Activated T-helper 1 cell treated with anti-CD3 and anti-CD28 coated beads, Interleukin-12 subunit alpha, Interleukin-12 subunit beta, Interleukin-2, Interleukin-4 antibody, amounts not matched to agents 30 ng/mL and 10 ng/mL and 1 ng/mL, durations not matched to agents 14 hours and 24 hours and 36 hours (primary cell): ENCODE results near the gene UNC13B. TPM values are rescaled to one million over a fixed set of nuclear protein-coding genes. Genes with fewer than 3 reads are reported as not detected.
"Not testable (repeated sequence)": the region's sequence is repeated elsewhere in the genome, so short reads cannot be mapped to it uniquely, and the experiment has no call there.

ENCODE experiments used
- DNase-seq: peaks from one replicate; pipeline ENCODE4 v3.0.0; 2021; ENCODE audit warnings: low spot score
- H3K27ac Mint-ChIP-seq: one replicate; pipeline ENCODE4 v1.8.0; 2021; ENCODE audit warnings: mild to moderate bottlenecking, mixed read lengths
- H3K27me3 Mint-ChIP-seq: one replicate; pipeline ENCODE4 v1.8.0; 2022; ENCODE audit warnings: mild to moderate bottlenecking, moderate library complexity, mixed read lengths; ENCODE audit not compliant: insufficient read depth
- H3K36me3 Mint-ChIP-seq: one replicate; pipeline ENCODE4 v1.8.0; 2021; ENCODE audit warnings: low read depth, mixed read lengths
- H3K4me1 Mint-ChIP-seq: one replicate; pipeline ENCODE4 v1.8.0; 2021; ENCODE audit warnings: low read depth, mixed read lengths
- H3K4me3 Mint-ChIP-seq: one replicate; pipeline ENCODE4 v1.8.0; 2021; ENCODE audit warnings: mild to moderate bottlenecking, moderate library complexity, mixed read lengths
- H3K9me3 Mint-ChIP-seq: one replicate; pipeline ENCODE4 v1.8.0; 2021; ENCODE audit warnings: mixed read lengths
- intact Hi-C: fragments of 100-400 bp; cut with micrococcal nuclease; formaldehyde crosslinking; loops from one replicate; pipeline ENCODE4 v1.15.1; 2024
- total RNA-seq: library from RNA; stranded (reverse); gene quantifications from 2 replicates; pipeline ENCODE4 v1.2.3, GENCODE V29; 2022

UNC13B gene
- total RNA-seq, 1 donor from 2014 or later, result 0.41 TPM

DNA sequence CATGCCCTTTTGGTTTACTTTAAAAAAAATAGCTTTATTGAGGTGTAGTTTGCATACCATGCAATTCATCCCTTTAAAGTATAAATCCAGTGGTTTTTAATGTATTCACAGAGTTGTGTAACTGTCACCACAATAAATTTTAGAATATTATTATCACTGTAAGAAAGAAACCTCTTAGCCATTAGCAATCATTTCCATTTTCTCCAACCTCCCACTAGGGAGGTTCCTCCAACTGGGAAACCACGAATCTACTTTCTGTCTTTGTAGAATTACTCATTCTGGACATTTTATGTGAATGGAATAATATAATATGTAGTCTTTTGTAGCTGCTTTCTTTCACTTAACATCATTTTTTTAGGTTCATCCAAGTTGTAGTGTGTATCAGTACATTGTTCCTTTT lies 43.5 kb downstream of the UNC13B start:
- H3K27me3 Mint-ChIP-seq, result no peaks in the 10 kb centered on the region
- intact Hi-C loops, result no loop called here
- H3K27ac Mint-ChIP-seq, result no peak overlapping the region
- no peak for DNase-seq
- no peak overlapping the region for H3K4me3 Mint-ChIP-seq
- H3K4me1 Mint-ChIP-seq, result no peaks in the 10 kb centered on the region
- peaks cover 24% of the 10 kb centered on the region for H3K9me3 Mint-ChIP-seq
- H3K36me3 Mint-ChIP-seq, result no peaks in the 10 kb centered on the region

DNA sequence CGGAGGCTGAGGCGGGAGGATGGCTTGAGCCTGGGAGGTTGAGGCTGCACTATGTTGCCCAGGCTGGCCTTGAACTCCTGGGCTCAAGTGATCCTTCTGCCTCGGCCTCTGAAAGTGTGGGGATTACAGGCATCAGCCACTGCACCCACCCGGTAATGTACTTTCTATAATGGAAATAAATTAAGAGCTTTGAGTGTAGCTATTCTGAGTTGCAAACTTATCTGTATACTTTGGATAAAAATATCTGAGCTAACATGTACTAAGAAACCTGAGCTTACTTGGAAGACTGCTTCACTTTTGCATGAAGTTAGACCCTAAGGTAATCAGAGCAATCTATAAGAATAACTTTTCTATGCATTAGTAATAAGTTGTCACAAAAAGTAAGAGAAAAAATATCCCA lies 50.0 kb downstream of the UNC13B start:
- Mint-ChIP-seq H3K4me3 (no peak overlapping the region), H3K9me3 (no peaks in the 10 kb centered on the region), H3K27me3 (no peaks in the 10 kb centered on the region), H3K27ac (no peak overlapping the region), H3K36me3 (no peaks in the 10 kb centered on the region), H3K4me1 (no peaks in the 10 kb centered on the region)
- intact Hi-C loops, result no loop called here
- no peak for DNase-seq

DNA sequence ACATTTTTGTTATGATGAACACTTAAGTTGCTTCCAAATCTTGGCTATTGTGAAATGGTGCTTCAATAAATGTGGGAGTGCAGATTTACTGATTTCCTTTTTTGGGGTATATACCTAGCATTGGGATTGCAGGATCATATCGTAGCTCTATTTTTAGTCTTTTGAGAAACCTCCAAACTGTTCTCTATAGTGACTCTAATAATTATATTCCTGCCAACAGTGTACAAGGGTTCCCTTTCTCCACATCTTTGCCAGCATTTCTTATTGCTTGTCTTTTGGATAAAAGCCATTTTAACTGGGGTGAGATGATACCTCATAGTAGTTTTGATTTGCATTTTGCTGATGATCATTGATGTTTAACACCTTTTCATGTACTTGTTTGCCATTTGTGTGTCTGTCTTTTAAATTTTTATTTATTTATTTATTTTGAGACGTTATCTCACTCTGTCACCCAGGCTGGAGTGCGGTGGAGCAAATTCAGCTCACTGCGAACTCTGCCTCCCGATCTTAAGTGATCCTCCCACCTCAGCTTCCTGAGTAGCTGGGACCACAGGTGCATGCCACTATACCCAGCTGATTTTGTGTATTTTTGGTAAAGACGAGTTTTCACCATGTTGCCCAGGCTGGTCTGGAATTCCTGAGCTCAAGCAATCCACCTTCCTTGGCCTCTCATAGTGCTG lies 59.0 kb downstream of the UNC13B start:
- no peaks in the 10 kb centered on the region for H3K4me1 Mint-ChIP-seq
- no peak overlapping the region for H3K27ac Mint-ChIP-seq
- DNase-seq, result no peak
- intact Hi-C loops, result no loop called here
- no peaks in the 10 kb centered on the region for H3K36me3 Mint-ChIP-seq
- no peaks in the 10 kb centered on the region for H3K27me3 Mint-ChIP-seq
- peaks cover 5% of the 10 kb centered on the region for H3K9me3 Mint-ChIP-seq
- H3K4me3 Mint-ChIP-seq, result no peak overlapping the region

DNA sequence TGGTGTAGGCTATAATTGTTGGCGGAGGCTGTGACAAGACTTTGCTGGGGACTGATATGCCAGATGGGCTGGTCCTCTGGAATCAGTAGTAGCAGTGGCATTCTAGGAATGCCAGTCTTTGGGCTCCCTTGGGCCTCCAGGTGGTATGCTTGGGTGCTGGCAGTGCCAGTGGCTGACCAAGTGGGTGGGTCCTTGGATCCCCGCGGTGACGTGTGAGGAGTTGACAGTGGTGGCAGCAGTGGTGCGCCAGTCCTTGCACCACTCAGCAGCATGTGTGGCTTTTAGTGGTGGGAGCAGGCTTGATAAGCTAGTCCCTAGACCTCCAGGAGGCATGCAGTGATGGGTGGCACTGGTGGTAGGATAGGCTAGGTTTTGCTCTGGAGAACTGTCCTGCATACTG lies 63.9 kb downstream of the UNC13B start:
- no peak for DNase-seq
- Mint-ChIP-seq H3K36me3 (no peaks in the 10 kb centered on the region), H3K4me3 (no peak overlapping the region), H3K27ac (no peak overlapping the region), H3K27me3 (no peaks in the 10 kb centered on the region), H3K4me1 (no peaks in the 10 kb centered on the region), H3K9me3 (peaks cover 5% of the 10 kb centered on the region)
- intact Hi-C loops, result no loop called here

DNA sequence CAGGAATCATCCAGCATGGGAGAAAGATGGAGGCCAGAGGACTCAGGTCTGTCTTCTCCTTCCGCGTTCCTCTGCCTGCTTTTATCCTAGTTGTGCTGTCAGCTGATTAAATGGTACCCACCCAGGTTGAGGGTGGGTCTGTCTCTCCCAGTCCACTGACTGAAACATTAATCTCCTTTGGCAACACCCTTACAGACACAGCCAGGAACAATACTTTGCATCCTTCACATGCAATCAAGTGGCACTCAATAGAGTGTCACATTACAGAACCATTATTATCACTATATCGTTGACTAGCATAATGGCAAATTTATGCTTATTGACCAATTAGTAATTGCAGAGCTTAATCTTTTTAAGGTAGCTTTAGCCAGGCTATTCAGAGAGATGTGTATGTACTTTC lies 64.8 kb downstream of the UNC13B start:
- H3K4me1 Mint-ChIP-seq, result no peaks in the 10 kb centered on the region
- H3K27me3 Mint-ChIP-seq, result no peaks in the 10 kb centered on the region
- H3K4me3 Mint-ChIP-seq, result no peak overlapping the region
- intact Hi-C loops, result no loop called here
- peaks cover 5% of the 10 kb centered on the region for H3K9me3 Mint-ChIP-seq
- no peak overlapping the region for H3K27ac Mint-ChIP-seq
- no peaks in the 10 kb centered on the region for H3K36me3 Mint-ChIP-seq
- no peak for DNase-seq

DNA sequence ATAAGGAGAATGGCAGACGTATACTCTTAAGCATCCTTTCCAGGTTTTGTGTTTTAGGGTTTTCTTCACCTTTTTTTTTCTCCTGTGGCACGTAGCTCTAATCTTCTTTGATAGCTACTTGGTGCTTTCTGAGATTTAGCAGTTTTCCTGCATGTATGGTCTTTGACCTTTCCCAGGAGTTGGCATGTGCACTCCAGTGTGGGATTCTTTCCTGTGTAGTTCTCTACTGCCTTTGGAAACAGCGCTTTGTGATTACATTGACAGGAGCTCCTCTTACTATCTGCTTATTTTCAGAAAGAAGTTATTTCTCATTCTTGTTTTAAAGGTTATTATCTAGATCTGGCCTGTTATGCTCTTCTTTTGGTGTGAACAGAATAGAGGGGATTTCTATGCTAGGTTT lies 65.5 kb downstream of the UNC13B start:
- Mint-ChIP-seq H3K27ac (no peak overlapping the region), H3K4me1 (no peaks in the 10 kb centered on the region), H3K27me3 (no peaks in the 10 kb centered on the region), H3K36me3 (no peaks in the 10 kb centered on the region), H3K9me3 (peaks cover 5% of the 10 kb centered on the region), H3K4me3 (no peak overlapping the region)
- DNase-seq, result no peak
- intact Hi-C loops, result no loop called here

DNA sequence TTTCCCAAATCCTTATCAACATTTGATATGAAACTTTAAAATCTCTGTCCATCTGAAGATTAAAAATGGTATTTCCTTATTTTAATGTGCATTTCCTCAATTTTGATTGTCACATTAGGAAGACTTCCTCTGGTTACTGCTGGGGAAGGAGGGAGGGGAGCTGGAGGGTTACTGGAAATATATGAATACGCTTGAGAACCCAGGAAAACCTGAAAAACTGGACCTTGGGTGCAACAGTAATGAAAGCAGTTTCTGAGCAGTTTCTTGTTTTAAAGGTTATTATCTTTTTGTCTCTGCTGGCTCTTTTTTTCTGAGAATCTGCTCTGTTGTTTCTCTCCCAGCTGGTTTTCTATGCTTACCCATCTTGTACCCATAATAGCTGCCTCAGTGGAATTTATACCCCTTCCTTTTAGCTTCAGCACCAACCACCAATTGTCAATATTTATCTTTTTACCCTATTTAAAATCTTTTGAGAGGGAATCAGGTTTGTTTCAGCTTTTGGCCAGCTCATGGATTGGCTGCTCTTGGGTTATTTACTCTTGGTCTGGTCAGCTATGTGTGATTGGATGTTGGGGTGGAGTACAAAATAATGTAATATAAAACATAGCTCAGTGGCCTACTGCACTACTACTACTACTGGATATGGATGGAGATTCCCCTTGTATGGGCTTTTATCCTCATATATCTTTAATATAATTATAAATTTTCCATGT lies 67.4 kb downstream of the UNC13B start:
- Mint-ChIP-seq H3K4me3 (no peak overlapping the region), H3K9me3 (peaks cover 4% of the 10 kb centered on the region), H3K4me1 (no peaks in the 10 kb centered on the region), H3K27me3 (peaks cover 2% of the 10 kb centered on the region), H3K27ac (no peak overlapping the region), H3K36me3 (no peaks in the 10 kb centered on the region)
- intact Hi-C loops, result no loop called here
- DNase-seq, result no peak

DNA sequence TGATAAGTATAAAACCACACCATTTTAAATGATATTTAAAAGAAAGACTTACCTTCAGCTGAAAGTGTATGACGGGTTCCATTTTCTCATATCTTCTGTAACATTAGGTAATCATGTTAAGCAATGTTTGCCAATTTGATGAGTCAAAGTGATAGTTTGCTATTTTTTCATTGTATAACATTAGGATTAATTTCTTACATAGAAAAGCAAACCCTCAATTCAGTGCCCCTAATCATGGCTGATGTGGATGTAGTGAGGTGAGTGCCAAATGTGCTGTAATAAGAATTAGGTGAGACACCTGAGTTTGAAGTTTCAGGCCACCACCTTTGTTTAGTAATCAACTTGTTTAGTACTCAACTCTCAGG lies 68.0 kb downstream of the UNC13B start:
- intact Hi-C loops, result no loop called here

DNA sequence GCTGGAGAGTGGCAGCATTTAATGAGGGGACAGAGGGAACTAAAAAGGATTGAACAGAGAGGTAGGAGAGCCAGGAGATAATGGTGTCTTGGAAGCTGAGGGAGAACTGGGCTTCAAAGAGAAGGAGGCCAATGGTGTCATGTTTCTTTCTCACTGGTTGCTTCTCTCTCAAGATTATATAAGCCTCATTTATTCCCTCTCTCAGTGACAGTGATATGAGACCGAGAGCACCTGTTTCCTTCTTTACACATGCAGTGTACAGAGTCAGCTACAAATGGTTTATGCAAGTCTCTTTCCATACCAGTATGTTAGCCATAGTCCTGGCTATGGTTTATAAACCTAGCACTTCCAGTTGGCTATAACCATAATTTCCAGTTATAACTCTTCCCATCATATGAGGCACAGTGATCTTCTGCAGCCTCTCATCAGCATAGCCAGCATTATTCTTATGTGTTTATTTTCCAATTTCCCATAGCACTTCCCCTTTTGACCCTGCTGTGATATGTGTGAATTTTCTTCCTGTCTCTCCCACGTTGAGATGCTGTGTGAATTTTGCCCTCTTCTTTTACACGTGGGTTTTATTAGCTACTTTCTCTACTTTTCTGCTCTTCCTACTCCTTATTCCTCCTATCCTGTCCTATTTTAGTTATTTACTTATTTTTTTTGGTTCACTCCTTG lies 71.2 kb downstream of the UNC13B start:
- H3K27me3 Mint-ChIP-seq, result peaks cover 2% of the 10 kb centered on the region
- no peaks in the 10 kb centered on the region for H3K36me3 Mint-ChIP-seq

More for the DNA sequence above, 68.0 kb downstream of the UNC13B start:
- Mint-ChIP-seq H3K27ac (no peak overlapping the region), H3K36me3 (no peaks in the 10 kb centered on the region), H3K27me3 (peaks cover 2% of the 10 kb centered on the region), H3K4me3 (no peak overlapping the region), H3K4me1 (no peaks in the 10 kb centered on the region), H3K9me3 (no peaks in the 10 kb centered on the region)
- no peak for DNase-seq

DNA sequence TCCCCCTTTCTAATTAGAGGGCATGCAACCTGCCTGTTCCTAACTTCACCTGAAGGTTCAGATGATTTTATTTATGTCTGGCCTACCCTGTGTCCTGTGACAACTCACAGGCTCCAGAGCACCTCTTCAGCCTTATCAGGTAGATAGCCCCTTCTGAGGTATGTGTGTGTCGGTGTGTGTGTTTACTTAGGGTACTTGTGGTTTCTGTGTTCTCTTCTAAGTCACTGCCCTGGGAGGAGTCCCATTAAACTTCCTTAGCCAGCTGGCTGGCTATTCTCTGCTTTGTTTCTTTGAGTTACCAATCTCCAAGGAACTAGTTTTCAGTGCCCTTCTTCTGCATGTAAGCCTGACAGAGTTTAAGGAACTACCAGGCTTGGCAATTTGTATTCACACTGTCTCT lies 74.9 kb downstream of the UNC13B start:
- H3K27me3 Mint-ChIP-seq, result peaks cover 2% of the 10 kb centered on the region
- no peaks in the 10 kb centered on the region for H3K4me1 Mint-ChIP-seq
- H3K9me3 Mint-ChIP-seq, result no peaks in the 10 kb centered on the region
- no peak overlapping the region for H3K27ac Mint-ChIP-seq
- intact Hi-C loops, result no loop called here
- no peak overlapping the region for H3K4me3 Mint-ChIP-seq
- H3K36me3 Mint-ChIP-seq, result no peaks in the 10 kb centered on the region
- no peak for DNase-seq

More for the DNA sequence above, 71.2 kb downstream of the UNC13B start:
- DNase-seq, result no peak
- intact Hi-C loops, result no loop called here
- no peak overlapping the region for H3K4me3 Mint-ChIP-seq
- no peaks in the 10 kb centered on the region for H3K9me3 Mint-ChIP-seq
- H3K4me1 Mint-ChIP-seq, result no peaks in the 10 kb centered on the region
- H3K27ac Mint-ChIP-seq, result no peak overlapping the region

DNA sequence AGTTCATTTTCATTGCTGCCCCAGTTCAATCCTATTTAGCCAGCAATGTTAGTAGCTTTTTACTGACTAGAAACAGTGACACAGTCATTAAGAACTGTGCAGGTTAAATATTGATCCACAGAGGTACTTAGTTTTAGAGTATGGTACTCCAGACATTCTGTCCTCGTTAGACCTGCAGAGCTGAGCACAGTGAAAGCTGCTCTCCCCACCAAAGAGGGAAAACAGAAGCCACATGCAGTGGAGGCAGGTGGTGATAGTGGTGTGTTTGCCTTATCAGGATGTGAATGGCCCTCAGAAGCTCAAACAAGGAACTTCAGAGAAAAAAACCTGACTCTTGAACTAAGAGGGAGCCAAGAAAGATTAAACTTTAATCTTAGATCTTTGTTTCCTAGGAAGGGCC lies 75.5 kb downstream of the UNC13B start:
- intact Hi-C loops, result no loop called here
- no peak overlapping the region for H3K27ac Mint-ChIP-seq
- no peaks in the 10 kb centered on the region for H3K36me3 Mint-ChIP-seq
- no peaks in the 10 kb centered on the region for H3K4me1 Mint-ChIP-seq
- no peak for DNase-seq
- H3K9me3 Mint-ChIP-seq, result no peaks in the 10 kb centered on the region
- H3K4me3 Mint-ChIP-seq, result no peak overlapping the region
- H3K27me3 Mint-ChIP-seq, result peaks cover 3% of the 10 kb centered on the region

DNA sequence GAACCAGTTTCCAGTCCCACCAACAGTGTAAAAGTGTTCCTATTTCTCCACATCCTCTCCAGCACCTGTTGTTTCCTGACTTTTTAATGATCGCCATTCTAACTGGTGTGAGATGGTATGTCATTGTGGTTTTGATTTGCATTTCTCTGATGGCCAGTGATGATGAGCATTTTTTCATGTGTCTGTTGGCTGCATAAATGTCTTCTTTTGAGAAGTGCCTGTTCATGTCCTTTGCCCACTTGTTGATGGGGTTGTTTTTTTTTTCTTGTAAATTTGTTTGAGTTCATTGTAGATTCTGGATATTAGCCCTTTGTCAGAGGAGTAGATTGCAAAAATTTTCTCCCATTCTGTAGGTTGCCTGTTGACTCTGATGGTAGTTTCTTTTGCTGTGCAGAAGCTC lies 84.1 kb downstream of the UNC13B start:
- H3K36me3 Mint-ChIP-seq, DNase-seq, intact Hi-C loops, H3K9me3 Mint-ChIP-seq, H3K4me1 Mint-ChIP-seq, H3K27ac Mint-ChIP-seq, H3K4me3 Mint-ChIP-seq: not testable (repeated sequence)
- peaks cover 12% of the 10 kb centered on the region for H3K27me3 Mint-ChIP-seq

DNA sequence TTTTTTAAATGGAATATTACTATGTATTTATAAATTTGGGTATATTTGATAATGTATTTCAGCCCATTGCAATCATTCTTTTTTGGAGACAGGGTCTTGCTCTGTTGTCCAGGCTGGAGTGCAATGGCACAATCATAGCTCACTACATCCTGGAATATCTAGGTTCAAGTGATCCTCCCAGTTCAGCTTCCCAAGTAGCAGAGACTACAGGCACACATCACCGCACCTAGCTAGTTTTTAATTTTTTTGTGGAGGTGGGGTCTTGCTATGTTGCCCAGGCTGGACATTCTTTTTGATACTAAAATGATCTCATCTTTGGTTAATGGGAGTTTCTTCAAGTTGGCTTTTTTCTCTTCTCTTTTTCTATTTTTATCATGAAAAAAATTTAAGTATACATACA lies 91.3 kb downstream of the UNC13B start:
- H3K4me3 Mint-ChIP-seq, result no peak overlapping the region
- intact Hi-C loops, result no loop called here

More for the DNA sequence above, 91.3 kb downstream of the UNC13B start:
- Mint-ChIP-seq H3K9me3 (peaks cover 4% of the 10 kb centered on the region), H3K27ac (no peak overlapping the region), H3K4me1 (peaks cover 2% of the 10 kb centered on the region), H3K27me3 (peaks cover 5% of the 10 kb centered on the region), H3K36me3 (no peaks in the 10 kb centered on the region)
- no peak for DNase-seq
